Stimulated activated CD8-positive, alpha-beta memory T cell treated with anti-CD3 and anti-CD28 coated beads, Interleukin-7, amount 100 ng/mL, for 48 hours (primary cell): Measurements from ENCODE around the gene ZFAND2A.

Experiments used
- DNase-seq, 2 donors: peaks; one replicate each; pipeline ENCODE4 v3.0.0-alpha.2; 2020; ENCODE audit warnings: low read depth in 1 of 2; ENCODE audit errors: extremely low read depth in 1 of 2

ZFAND2A gene

DNA sequence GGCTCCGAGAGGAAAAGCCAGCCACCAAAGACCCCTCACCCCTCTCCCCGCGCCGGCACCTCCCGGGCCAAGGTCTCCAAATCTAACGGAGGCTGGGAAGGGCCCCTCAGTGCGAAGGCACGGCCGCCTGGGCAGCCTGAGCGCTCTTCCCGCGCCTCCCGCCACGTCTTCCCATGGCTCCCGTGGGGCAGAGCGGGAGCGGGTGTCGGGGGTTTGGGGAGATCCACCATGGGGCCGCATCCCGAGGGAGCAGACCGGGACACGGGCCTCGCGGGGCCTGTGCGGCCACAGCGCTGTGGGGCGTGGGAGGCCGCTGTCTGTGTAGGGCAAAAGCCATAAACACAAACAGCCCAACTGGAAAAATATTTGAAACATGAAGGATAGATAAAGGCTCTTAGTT is 49.6 kb downstream of the ZFAND2A start:
- DNase-seq: no peak

- DNase-seq: no peak
These were observed 50.2 kb downstream of the ZFAND2A start for GRCh38 chr7:1109581-1110310.

DNA sequence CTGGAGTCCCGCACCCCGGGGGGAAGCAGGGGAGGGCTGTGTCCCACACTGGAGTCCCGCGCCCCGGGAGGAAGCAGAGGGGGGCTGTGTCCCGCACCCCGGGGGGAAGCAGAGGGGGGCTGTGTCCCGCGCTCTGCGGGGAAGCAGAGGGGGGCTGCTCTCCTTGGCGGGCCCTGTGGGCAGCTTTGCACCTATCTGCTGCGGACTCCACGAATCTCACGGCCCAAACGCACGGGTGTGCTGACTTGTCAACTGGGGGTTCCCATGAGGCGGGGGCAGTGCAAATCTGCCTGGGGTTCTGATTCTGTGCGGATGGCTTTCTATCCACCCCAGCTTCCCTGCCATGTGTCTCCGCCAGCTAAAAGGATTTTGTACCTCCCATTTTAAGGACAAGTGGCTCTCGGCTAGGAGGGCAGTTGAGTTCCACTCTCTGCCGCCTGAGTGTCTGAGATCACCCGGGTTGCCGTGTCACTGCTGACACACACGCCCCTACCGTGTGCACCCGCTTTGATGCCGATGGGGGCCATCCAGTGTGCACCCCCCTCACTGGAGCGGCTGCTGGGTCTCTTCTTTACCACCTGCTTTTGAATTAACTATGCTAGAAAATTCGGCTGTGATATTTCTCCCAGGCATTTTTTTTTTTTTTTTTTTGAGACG is 51.6 kb downstream of the ZFAND2A start:
- DNase-seq: no peak

- DNase-seq: no peak
These were observed 53.1 kb downstream of the ZFAND2A start for GRCh38 chr7:1106793-1107421.

DNA sequence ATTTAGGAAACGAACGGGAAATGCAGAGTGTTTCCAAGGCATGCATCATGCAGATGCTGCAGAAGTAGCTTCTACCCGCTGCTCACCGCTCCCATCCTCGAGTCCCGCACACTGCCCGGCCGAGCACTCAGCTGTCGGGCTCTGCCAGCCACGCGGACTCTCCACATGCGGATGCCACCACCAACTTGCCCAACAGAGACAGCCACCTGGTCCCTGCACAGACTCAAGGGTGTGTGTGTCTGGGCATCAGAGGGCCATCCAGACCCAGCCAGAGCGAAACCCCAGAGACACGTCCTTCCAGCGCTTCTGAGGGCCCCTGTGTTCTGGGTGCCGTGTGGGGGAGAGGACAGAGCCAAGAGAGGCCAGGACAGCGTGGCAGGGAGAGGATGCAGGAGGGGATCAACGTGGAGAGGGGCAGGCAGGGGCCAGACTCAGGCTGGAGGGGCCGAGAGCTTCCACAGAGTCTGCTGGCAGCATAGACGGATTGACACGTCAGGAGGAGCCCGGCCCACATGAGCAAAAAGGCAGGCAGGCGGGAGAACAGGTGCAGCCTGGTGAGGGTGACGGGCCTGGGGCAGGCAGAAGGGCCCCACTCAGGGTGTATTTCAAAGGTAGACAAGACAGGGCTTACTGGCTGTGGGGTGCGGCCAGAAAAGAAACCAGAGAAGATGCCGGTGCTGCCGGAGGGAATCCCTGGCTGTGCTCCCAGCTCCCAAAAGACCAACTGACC is 53.8 kb downstream of the ZFAND2A start:
- DNase-seq: no peak

DNA sequence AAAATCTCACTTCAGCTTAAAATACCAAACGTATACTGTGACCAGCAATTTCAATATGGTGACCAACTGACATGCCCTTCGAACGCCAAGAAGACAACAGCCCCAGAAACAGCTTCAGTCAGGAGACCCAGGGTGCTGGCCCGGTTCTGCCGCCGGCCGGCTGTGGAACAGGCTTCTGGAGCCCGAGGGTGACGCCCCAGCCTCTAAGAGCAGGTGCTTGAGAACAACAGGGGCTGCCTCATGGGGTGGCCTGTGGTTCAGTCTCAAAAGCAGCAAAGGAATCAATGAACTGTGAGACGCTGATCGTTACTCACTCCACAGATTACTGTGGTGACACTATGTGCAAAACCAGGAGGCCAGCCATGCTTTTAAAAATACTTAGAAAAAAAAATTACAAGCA is 54.8 kb downstream of the ZFAND2A start:
- DNase-seq: no peak

DNA sequence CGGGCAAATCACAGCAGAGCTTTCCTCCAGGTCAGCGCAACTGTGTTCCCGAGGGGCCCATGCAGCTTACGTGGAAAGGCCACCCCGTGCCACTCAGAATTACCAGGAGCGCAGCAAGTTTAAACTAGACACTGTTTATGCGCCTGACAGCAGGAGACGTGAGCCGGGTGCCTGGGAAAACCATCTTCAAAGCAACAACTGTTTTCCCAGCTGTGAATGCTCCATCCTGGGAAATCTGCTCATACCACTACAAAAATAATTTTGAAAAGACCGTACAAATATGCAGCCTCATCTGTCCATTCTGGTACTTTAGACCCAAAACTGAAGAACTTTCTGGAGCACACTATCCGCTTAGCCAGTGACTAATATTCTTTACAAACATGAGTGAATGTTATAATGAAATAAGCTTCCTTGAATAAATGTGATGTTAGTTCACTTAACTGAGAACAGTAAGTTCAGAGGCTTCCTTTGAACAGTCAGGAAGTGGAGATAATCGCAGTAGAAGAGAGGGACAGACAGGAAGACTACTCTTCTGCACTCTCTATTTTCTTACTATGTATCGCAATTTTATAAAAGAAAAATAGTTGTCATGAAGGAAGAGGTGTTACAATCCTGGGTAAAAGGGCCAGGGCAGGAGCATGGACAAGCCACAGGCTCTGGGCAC is 55.3 kb downstream of the ZFAND2A start:
- no peak for DNase-seq

DNA sequence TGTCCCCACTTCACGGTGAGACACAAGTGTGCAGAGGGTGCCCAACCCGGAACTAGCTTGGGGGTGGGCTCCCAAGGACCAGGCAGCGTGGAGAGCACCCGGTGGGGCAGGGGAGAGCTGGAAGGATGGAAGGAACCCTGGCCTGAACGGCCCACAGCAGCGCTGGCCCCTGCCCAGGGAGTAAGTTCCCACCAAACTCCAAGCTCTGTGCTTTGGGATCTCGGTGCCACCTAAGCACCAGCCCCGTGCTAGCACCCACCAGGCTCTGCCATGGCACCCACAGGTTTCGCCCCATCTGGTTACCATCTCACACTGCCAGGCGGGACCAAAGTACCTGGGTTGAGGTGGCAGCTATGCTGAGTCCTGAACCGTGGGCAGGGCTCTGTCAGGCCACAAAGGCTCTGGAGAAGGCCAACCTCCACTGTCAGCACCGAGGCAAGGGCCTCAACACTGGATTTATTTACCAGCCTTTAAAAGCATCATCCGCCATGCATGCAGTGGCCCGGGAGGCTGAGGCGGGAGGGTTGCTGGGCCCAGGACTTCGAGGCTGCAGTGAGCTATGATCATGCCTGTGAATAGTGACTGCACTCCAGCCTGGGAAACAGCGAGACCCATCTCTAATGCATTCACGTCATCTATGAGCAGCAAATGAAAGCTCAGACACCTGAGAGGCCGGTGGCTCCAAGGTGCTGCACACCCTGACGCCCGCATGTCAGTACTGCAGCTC is 56.0 kb downstream of the ZFAND2A start:
- DNase-seq: no peak

DNA sequence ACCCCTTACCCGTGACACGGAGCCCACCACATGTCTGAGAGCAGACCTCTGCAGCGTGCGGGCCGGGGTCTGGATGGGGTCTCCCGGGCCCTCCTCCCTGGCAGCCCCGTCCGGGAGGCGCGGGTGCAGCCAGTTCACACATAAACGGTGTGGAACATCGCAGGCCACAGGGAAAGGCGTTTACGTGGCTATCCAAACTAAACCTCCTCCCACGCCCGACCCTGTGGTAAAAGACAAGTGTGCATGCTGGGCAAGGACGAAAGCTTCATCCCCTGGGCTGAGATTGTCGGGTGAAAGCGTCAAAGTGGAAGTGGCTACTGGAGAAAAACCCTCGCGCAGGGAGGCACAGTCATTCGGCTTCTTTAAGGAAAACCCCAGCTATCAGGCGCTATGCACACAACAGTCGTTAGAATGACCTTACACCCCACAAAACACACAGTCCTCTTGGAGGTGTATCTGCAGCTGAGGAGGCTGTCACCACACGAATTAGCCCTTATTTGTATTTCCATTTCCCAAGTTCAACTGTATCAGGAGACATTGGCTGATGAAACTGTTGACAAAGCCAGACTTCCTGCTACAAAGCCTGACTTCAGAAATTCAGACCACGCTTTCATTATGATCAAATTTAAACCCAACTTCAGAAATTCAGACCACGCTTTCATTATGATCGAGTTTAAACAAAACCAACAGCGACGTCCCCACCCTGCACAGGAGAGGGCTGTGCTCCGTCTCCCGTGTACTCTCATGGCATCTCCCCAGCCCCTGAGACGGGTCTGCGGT is 56.8 kb downstream of the ZFAND2A start:
- peak in 1 of 2 donors; percentile 40 for DNase-seq
